B cell (primary cell): ENCODE data around the gene UCHL3. TPM values are rescaled to one million over a fixed set of nuclear protein-coding genes. Genes with fewer than 3 reads are reported as not detected.

ENCODE experiments used
- ATAC-seq: fragments of 200-7000 bp; cut with Tn5 transposase; one replicate; pipeline ENCODE4 v1.10.0; 2021; ENCODE audit warnings: low read depth, mild to moderate bottlenecking, moderate number of reproducible peaks, moderate library complexity
- CTCF ChIA-PET: fragments of 350-600 bp; sonication (Branson Sonifier 250); formaldehyde crosslinking; loops from one replicate; lab custom pipeline; 2021; ENCODE audit warnings: antibody characterized with exemption, inconsistent platforms; lab: Charles Lee
- POLR2A ChIA-PET: fragments of 350-600 bp; sonication (Branson Sonifier 250); formaldehyde crosslinking; loops from one replicate; lab custom pipeline; 2021; ENCODE audit warnings: antibody characterized with exemption; lab: Charles Lee
- DNase-seq: peaks from one replicate; pipeline ENCODE4 v3.0.0; 2013
- H2AFZ ChIP-seq: 2 replicates; pipeline ENCODE4 v1.6.1; 2012; ENCODE audit warnings: mild to moderate bottlenecking, low read depth, low read length; ENCODE audit not compliant: insufficient read depth, poor library complexity, severe bottlenecking
- H3K27ac ChIP-seq, 2 donors: 1 replicate in 1 of 2; 2 replicates in 1 of 2; pipeline ENCODE4 v1.5.1; 2012 to 2013; ENCODE audit warnings: low read length in 2 of 2, mild to moderate bottlenecking in 2 of 2, moderate library complexity in 1 of 2
- H3K27me3 ChIP-seq, 4 experiments: fragments of 200-600 bp in 1 of 4; sonication (generic) in 1 of 4; replicated peaks in 1 of 4; 1 replicate in 2 of 4; 2 replicates in 2 of 4; pipeline versions ENCODE4 v1.6.1 to v1.7.0; 2013 to 2016; ENCODE audit warnings: low read length in 3 of 4, mild to moderate bottlenecking in 2 of 4, mixed read lengths in 1 of 4, moderate library complexity in 1 of 4; ENCODE audit not compliant: insufficient read depth in 4 of 4, control insufficient read depth in 3 of 4; ENCODE audit errors: control extremely low read depth in 1 of 4
- H3K36me3 ChIP-seq, 2 experiments: replicated peaks in 1 of 2; 1 replicate in 1 of 2; 2 replicates in 1 of 2; pipeline versions ENCODE4 v1.6.1 to v1.7.1; 2013; ENCODE audit warnings: low read length in 1 of 2; ENCODE audit not compliant: insufficient read depth in 2 of 2, control insufficient read depth in 1 of 2; ENCODE audit errors: control extremely low read depth in 1 of 2, extremely low read depth in 1 of 2
- H3K4me1 ChIP-seq, 2 donors: fragments of 200-600 bp in 1 of 2; sonication (generic) in 1 of 2; 1 replicate in 1 of 2; 2 replicates in 1 of 2; pipeline versions ENCODE4 v1.5.1 to v1.6.1; 2013 to 2017; ENCODE audit warnings: low read length in 2 of 2; ENCODE audit not compliant: control insufficient read depth in 2 of 2, insufficient read depth in 2 of 2
- H3K4me2 ChIP-seq: replicated peaks from 2 replicates; pipeline ENCODE3; 2012; ENCODE audit warnings: mild to moderate bottlenecking, low read depth, low read length; ENCODE audit not compliant: poor library complexity, severe bottlenecking
- H3K4me3 ChIP-seq, 5 experiments: fragments of 200-600 bp in 1 of 5; sonication (generic) in 1 of 5; 1 replicate in 3 of 5; 2 replicates in 2 of 5; pipeline versions ENCODE4 v1.5.1 to v1.7.0; 2011 to 2016; ENCODE audit warnings: low read length in 4 of 5, mild to moderate bottlenecking in 4 of 5, low read depth in 2 of 5, control low read depth in 1 of 5, moderate library complexity in 1 of 5; ENCODE audit not compliant: insufficient read depth in 1 of 5; ENCODE audit errors: control extremely low read depth in 1 of 5, extremely low read depth in 1 of 5
- H3K79me2 ChIP-seq: fragments of 200-600 bp; sonication (generic); one replicate; pipeline ENCODE4 v1.6.0; 2016; ENCODE audit warnings: low read length; ENCODE audit not compliant: control insufficient read depth, insufficient read depth
- H3K9ac ChIP-seq: fragments of 200-600 bp; sonication (generic); 2 replicates; pipeline ENCODE4 v1.6.1; 2017; ENCODE audit warnings: mild to moderate bottlenecking, low read length, moderate library complexity
- H3K9me3 ChIP-seq, 3 donors: one replicate each; pipeline versions ENCODE4 v1.6.1 to v1.7.1; 2013; ENCODE audit warnings: low read length in 2 of 3; ENCODE audit not compliant: control insufficient read depth in 2 of 3, insufficient read depth in 1 of 3; ENCODE audit errors: control extremely low read depth in 1 of 3
- H4K20me1 ChIP-seq: 2 replicates; pipeline ENCODE4 v1.6.0; 2012; ENCODE audit warnings: mild to moderate bottlenecking, low read length; ENCODE audit not compliant: insufficient read depth, control insufficient read depth, poor library complexity, severe bottlenecking
- H3K27ac Mint-ChIP-seq: one replicate; pipeline ENCODE4 v1.8.0; 2021; ENCODE audit warnings: mixed read lengths
- H3K27me3 Mint-ChIP-seq: one replicate; pipeline ENCODE4 v1.8.0; 2021; ENCODE audit warnings: mixed read lengths
- H3K4me1 Mint-ChIP-seq: one replicate; pipeline ENCODE4 v1.8.0; 2021; ENCODE audit warnings: mixed read lengths
- H3K4me3 Mint-ChIP-seq: one replicate; pipeline ENCODE4 v1.8.0; 2021; ENCODE audit warnings: mixed read lengths
- H3K9me3 Mint-ChIP-seq: one replicate; pipeline ENCODE4 v1.8.0; 2022; ENCODE audit warnings: mixed read lengths; ENCODE audit not compliant: insufficient read depth
- EZH2 ChIP-seq: IDR thresholded peaks from 2 replicates; pipeline ENCODE4 v1.6.1; 2012; ENCODE audit warnings: borderline replicate concordance, low read depth, mild to moderate bottlenecking, moderate library complexity, low read length; ENCODE audit not compliant: insufficient read depth, poor library complexity, severe bottlenecking
- WGBS: methylation state at CpG from one replicate; pipeline ENCODE4 v1.1.5; 2013; ENCODE audit warnings: missing lambda C conversion rate; ENCODE audit not compliant: insufficient coverage; 5-methylcytosine and 5-hydroxymethylcytosine counted together
- intact Hi-C: fragments of 100-400 bp; cut with micrococcal nuclease; formaldehyde crosslinking; loops from one replicate; pipeline ENCODE4 v1.10.0; 2022
- polyA plus RNA-seq: library from polyadenylated mRNA; depleted of rRNA; stranded (reverse); fragments of >200 nt; gene quantifications from 2 replicates; pipeline ENCODE4 v1.2.3, GENCODE V29; 2012
- total RNA-seq, 2 donors: library from RNA; stranded (reverse); fragments of 120-200 nt in 1 of 2; gene quantifications; 1 replicate in 1 of 2; 2 replicates in 1 of 2; pipeline versions ENCODE4 v1.2.3 to v1.2.4, GENCODE V29; 2013 to 2022
- TF ChIP-seq, protein P1 (sequence below): fragments of 200-600 bp; IDR thresholded peaks from one replicate; pipeline ENCODE4 v1.8.0; 2022; ENCODE audit warnings: antibody characterized with exemption, mild to moderate bottlenecking

The UCHL3 gene
- total and polyA plus RNA-seq, 2 donors (not counting 1 experiment from before 2014, with no cell fraction given), result 13.3 to 13.5 TPM

- intact Hi-C loops, result no loop called here
- Mint-ChIP-seq H3K9me3 (no peaks in the 10 kb centered on the region), H3K4me1 (peaks cover 22% of the 10 kb centered on the region), H3K27ac (no peak overlapping the region), H3K4me3 (no peak overlapping the region), H3K27me3 (no peaks in the 10 kb centered on the region)
- no peak for TF ChIP-seq EZH2
- H3K4me2 ChIP-seq, result no peak overlapping the region
- WGBS, result 88% methylated on average over 1 of the region's 2 CpGs
- no peaks in the 10 kb centered on the region for H3K36me3 ChIP-seq
- peaks cover 7% of the 10 kb centered on the region for H3K79me2 ChIP-seq
- no peak overlapping the region for H2AFZ ChIP-seq
- ChIA-PET CTCF (no interaction called here), POLR2A (no interaction called here)
- no peaks in the 10 kb centered on the region for H3K9me3 ChIP-seq
- no peaks in the 10 kb centered on the region for H3K27me3 ChIP-seq
- no peak for DNase-seq
- H3K4me1 ChIP-seq, result peaks cover 13 to 16% of the 10 kb centered on the region in 2 donors
- no peaks in the 10 kb centered on the region for H4K20me1 ChIP-seq
- no peak overlapping the region for H3K27ac ChIP-seq
- H3K4me3 ChIP-seq, result no peak overlapping the region
- ATAC-seq, result no peak
- H3K9ac ChIP-seq, result no peak overlapping the region
Observed at GRCh38 chr13:75651013-75651412, 101.4 kb downstream of the UCHL3 start.

- CTCF ChIA-PET, result no interaction called here
- Histone ChIP-seq H3K4me1 (peaks cover 3 to 4% of the 10 kb centered on the region in 2 donors), H3K9me3 (no peaks in the 10 kb centered on the region), H3K79me2 (peaks cover 7% of the 10 kb centered on the region), H4K20me1 (no peaks in the 10 kb centered on the region), H3K36me3 (no peaks in the 10 kb centered on the region), H3K4me2 (no peak overlapping the region), H3K9ac (no peak overlapping the region), H2AFZ (no peak overlapping the region), H3K27ac (no peak overlapping the region), H3K4me3 (no peak overlapping the region), H3K27me3 (no peaks in the 10 kb centered on the region)
- intact Hi-C loops, result no loop called here
- TF ChIP-seq, protein P1, sequence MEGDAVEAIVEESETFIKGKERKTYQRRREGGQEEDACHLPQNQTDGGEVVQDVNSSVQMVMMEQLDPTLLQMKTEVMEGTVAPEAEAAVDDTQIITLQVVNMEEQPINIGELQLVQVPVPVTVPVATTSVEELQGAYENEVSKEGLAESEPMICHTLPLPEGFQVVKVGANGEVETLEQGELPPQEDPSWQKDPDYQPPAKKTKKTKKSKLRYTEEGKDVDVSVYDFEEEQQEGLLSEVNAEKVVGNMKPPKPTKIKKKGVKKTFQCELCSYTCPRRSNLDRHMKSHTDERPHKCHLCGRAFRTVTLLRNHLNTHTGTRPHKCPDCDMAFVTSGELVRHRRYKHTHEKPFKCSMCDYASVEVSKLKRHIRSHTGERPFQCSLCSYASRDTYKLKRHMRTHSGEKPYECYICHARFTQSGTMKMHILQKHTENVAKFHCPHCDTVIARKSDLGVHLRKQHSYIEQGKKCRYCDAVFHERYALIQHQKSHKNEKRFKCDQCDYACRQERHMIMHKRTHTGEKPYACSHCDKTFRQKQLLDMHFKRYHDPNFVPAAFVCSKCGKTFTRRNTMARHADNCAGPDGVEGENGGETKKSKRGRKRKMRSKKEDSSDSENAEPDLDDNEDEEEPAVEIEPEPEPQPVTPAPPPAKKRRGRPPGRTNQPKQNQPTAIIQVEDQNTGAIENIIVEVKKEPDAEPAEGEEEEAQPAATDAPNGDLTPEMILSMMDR, result no peak
- TF ChIP-seq EZH2, result no peak
- peaks cover 7% of the 10 kb centered on the region for H3K4me1 Mint-ChIP-seq
- no peaks in the 10 kb centered on the region for H3K27me3 Mint-ChIP-seq
- ATAC-seq, result no peak
- WGBS, result no CpG with 5 or more reads among the region's 2 CpGs
- no peak for DNase-seq
- no peak overlapping the region for H3K27ac Mint-ChIP-seq
- no peak overlapping the region for H3K4me3 Mint-ChIP-seq
- POLR2A ChIA-PET, result no interaction called here
- no peaks in the 10 kb centered on the region for H3K9me3 Mint-ChIP-seq
Observed at GRCh38 chr13:75652726-75653125, 103.1 kb downstream of the UCHL3 start.

Other genes with a start within 250 kb of the UCHL3 start
- gene TBC1D4, start 67.6 kb upstream of the UCHL3 start, total RNA-seq, result 1.3 and 1.6 TPM in 2 replicates
- 1.6 and 3.5 TPM in 2 replicates for gene TBC1D4, start 67.6 kb upstream of the UCHL3 start, polyA plus RNA-seq
- gene COMMD6, start 11.9 kb upstream of the UCHL3 start, total RNA-seq, result 152 and 153 TPM in 2 replicates
- 78.0 and 203 TPM in 2 replicates for gene COMMD6, start 11.9 kb upstream of the UCHL3 start, polyA plus RNA-seq
- gene LMO7, start 86.5 kb downstream of the UCHL3 start, total RNA-seq, result 17.4 and 21.5 TPM in 2 replicates
- 7.8 and 12.6 TPM in 2 replicates for gene LMO7, start 86.5 kb downstream of the UCHL3 start, polyA plus RNA-seq